OCI-LY1 (cell line): Measurements from ENCODE around the gene ANKRD11.
"Not testable (repeated sequence)": the region's sequence is repeated elsewhere in the genome, so short reads cannot be mapped to it uniquely, and the experiment has no call there.

Source experiments
- H2AFZ ChIP-seq: fragments of 200-600 bp; sonication (generic), shearing (Covaris generic); 2 replicates; pipeline ENCODE4 v1.6.0; 2014; ENCODE audit warnings: antibody characterized with exemption, mild to moderate bottlenecking, low read length
- H3F3A ChIP-seq: fragments of 200-600 bp; sonication (generic), shearing (Covaris generic); 2 replicates; pipeline ENCODE4 v1.6.0; 2014; ENCODE audit warnings: mild to moderate bottlenecking, antibody characterized with exemption, low read length, moderate library complexity; ENCODE audit not compliant: insufficient read depth
- H3K27ac ChIP-seq: fragments of 200-600 bp; sonication (generic); 2 replicates; pipeline ENCODE4 v1.5.1; 2014; ENCODE audit warnings: low read length, mixed run types, mild to moderate bottlenecking, low read depth; ENCODE audit not compliant: poor library complexity, severe bottlenecking
- H3K27me3 ChIP-seq: fragments of 200-600 bp; sonication (generic); 2 replicates; pipeline ENCODE4 v1.6.0; 2014; ENCODE audit warnings: antibody characterized with exemption, mild to moderate bottlenecking, low read length, moderate library complexity; ENCODE audit not compliant: insufficient read depth
- H3K36me3 ChIP-seq: fragments of 200-600 bp; sonication (generic); 2 replicates; pipeline ENCODE4 v1.6.1; 2014; ENCODE audit warnings: mild to moderate bottlenecking, antibody characterized with exemption, low read length, moderate library complexity, mixed read lengths; ENCODE audit not compliant: insufficient read depth
- H3K4me1 ChIP-seq: fragments of 200-600 bp; sonication (generic); 2 replicates; pipeline ENCODE4 v1.5.1; 2014; ENCODE audit warnings: mild to moderate bottlenecking, low read length, moderate library complexity; ENCODE audit not compliant: insufficient read depth, severe bottlenecking
- H3K4me2 ChIP-seq: fragments of 200-600 bp; sonication (generic), shearing (Covaris generic); 2 replicates; pipeline ENCODE4 v1.6.1; 2014; ENCODE audit warnings: low read length
- H3K4me3 ChIP-seq: fragments of 200-600 bp; sonication (generic); 2 replicates; pipeline ENCODE4 v1.5.1; 2014; ENCODE audit warnings: low read length, low read depth, mild to moderate bottlenecking, mixed read lengths; ENCODE audit not compliant: poor library complexity, severe bottlenecking
- H3K79me2 ChIP-seq: fragments of 200-600 bp; shearing (Covaris generic); 2 replicates; pipeline ENCODE4 v1.6.1; 2016; ENCODE audit warnings: mixed run types, low read length, mixed read lengths; ENCODE audit not compliant: insufficient read depth
- H3K9ac ChIP-seq: fragments of 200-600 bp; sonication (generic), shearing (Covaris generic); 2 replicates; pipeline ENCODE4 v1.6.1; 2014; ENCODE audit warnings: mild to moderate bottlenecking, low read length, mixed read lengths
- H3K9me2 ChIP-seq: fragments of 200-600 bp; sonication (generic), shearing (Covaris generic); 2 replicates; pipeline ENCODE4 v1.6.1; 2014; ENCODE audit warnings: low read depth, mild to moderate bottlenecking, low read length, mixed read lengths
- H3K9me3 ChIP-seq: fragments of 200-600 bp; shearing (Covaris generic); 2 replicates; pipeline ENCODE4 v1.6.1; 2014; ENCODE audit warnings: low read length, mixed read lengths
- H4K20me1 ChIP-seq: fragments of 200-600 bp; sonication (generic), shearing (Covaris generic); 2 replicates; pipeline ENCODE4 v1.6.0; 2016; ENCODE audit warnings: mild to moderate bottlenecking, low read length; ENCODE audit not compliant: insufficient read depth
- EZH2 ChIP-seq: fragments of 200-600 bp; sonication (generic), shearing (Covaris generic); IDR thresholded peaks from 2 replicates; pipeline ENCODE4 v1.8.0; 2017; ENCODE audit warnings: borderline replicate concordance, mixed run types, mild to moderate bottlenecking, antibody characterized with exemption, low read length, moderate library complexity, mixed read lengths
- TF ChIP-seq, protein P1 (sequence below): fragments of 200-600 bp; sonication (generic), shearing (Covaris generic); IDR thresholded peaks from 2 replicates; pipeline ENCODE4 v1.5.1; 2017; ENCODE audit warnings: mild to moderate bottlenecking, antibody characterized with exemption, low read length, moderate library complexity, mixed read lengths

Gene ANKRD11

DNA sequence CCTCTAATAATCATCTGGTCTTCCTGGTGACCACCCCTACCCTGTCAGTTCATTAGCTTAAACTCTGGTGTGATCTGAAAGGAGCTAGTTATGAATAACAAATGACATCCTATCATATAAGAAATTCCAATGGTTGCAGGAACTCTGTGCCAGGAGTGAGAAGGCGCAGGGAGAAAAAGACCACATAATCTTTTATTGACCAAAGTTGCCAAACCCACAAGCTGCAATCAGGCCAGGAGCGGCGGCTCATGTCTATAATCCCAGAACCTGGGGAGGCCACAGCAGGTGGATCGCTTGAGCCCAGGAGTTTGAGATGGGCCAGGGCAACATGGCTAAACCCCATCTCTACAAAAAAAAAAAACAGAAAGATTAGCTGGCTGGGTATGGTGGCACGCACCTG is 23.4 kb downstream of the ANKRD11 start:
- no peaks in the 10 kb centered on the region for H3K27me3 ChIP-seq
- H3K36me3 ChIP-seq, result peaks cover 20% of the 10 kb centered on the region
- no peak overlapping the region for H3K27ac ChIP-seq
- H4K20me1 ChIP-seq, result no peaks in the 10 kb centered on the region
- H3K4me2 ChIP-seq, result no peak overlapping the region
- H3K9ac ChIP-seq, result no peak overlapping the region
- H2AFZ ChIP-seq, result no peak overlapping the region
- H3K9me2 ChIP-seq, result no peaks in the 10 kb centered on the region
- H3K4me1 ChIP-seq, result no peaks in the 10 kb centered on the region
- H3K4me3 ChIP-seq, result no peak overlapping the region
- no peaks in the 10 kb centered on the region for H3F3A ChIP-seq
- TF ChIP-seq EZH2, result no peak
- TF ChIP-seq, protein P1, sequence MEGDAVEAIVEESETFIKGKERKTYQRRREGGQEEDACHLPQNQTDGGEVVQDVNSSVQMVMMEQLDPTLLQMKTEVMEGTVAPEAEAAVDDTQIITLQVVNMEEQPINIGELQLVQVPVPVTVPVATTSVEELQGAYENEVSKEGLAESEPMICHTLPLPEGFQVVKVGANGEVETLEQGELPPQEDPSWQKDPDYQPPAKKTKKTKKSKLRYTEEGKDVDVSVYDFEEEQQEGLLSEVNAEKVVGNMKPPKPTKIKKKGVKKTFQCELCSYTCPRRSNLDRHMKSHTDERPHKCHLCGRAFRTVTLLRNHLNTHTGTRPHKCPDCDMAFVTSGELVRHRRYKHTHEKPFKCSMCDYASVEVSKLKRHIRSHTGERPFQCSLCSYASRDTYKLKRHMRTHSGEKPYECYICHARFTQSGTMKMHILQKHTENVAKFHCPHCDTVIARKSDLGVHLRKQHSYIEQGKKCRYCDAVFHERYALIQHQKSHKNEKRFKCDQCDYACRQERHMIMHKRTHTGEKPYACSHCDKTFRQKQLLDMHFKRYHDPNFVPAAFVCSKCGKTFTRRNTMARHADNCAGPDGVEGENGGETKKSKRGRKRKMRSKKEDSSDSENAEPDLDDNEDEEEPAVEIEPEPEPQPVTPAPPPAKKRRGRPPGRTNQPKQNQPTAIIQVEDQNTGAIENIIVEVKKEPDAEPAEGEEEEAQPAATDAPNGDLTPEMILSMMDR, result no peak
- no peaks in the 10 kb centered on the region for H3K9me3 ChIP-seq
- H3K79me2 ChIP-seq, result peaks cover 84% of the 10 kb centered on the region

DNA sequence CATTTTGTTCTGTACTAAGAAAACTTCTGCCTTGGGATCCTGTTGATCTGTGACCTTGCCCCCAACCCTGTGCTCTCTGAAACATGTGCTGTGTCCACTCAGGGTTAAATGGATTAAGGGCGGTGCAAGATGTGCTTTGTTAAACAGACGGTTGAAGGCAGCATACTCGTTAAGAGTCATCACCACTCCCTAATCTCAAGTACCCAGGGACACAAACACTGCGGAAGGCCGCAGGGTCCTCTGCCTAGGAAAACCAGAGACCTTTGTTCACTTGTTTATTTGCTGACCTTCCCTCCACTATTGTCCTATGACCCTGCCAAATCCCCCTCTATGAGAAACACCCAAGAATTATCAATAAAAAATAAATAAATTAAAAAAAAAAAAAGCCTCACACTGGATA is 27.0 kb downstream of the ANKRD11 start:
- H2AFZ ChIP-seq, H3K9ac ChIP-seq, H3K27ac ChIP-seq, H3K4me1 ChIP-seq, H4K20me1 ChIP-seq, H3F3A ChIP-seq, H3K4me3 ChIP-seq, H3K9me3 ChIP-seq, H3K4me2 ChIP-seq, H3K9me2 ChIP-seq, H3K27me3 ChIP-seq: not testable (repeated sequence)
- Histone ChIP-seq H3K79me2 (peaks cover 83% of the 10 kb centered on the region), H3K36me3 (peaks cover 16% of the 10 kb centered on the region)

DNA sequence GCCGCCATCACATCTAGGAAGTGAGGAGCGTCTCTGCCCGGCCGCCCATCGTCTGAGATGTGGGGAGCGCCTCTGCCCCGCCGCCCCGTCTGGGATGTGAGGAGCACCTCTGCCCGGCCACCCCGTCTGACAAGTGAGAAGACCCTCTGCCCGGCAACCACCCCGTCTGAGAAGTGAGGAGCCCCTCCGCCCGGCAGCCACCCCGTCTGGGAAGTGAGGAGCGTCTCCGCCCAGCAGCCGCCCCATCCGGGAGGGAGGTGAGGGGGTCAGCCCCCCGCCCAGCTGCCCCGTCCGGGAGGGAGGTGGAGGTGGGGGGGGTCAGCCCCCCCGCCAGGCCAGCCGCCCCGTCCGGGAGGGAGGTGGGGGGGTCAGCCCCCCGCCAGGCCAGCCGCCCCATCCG is 27.7 kb downstream of the ANKRD11 start:
- not testable (repeated sequence) for H3K4me1 ChIP-seq, H3K27ac ChIP-seq, H3K4me3 ChIP-seq, H3K9me3 ChIP-seq, H3K4me2 ChIP-seq, H3K9me2 ChIP-seq, H2AFZ ChIP-seq, H3F3A ChIP-seq, H3K9ac ChIP-seq, H3K27me3 ChIP-seq, H4K20me1 ChIP-seq
- peaks cover 83% of the 10 kb centered on the region for H3K79me2 ChIP-seq
- peaks cover 13% of the 10 kb centered on the region for H3K36me3 ChIP-seq

DNA sequence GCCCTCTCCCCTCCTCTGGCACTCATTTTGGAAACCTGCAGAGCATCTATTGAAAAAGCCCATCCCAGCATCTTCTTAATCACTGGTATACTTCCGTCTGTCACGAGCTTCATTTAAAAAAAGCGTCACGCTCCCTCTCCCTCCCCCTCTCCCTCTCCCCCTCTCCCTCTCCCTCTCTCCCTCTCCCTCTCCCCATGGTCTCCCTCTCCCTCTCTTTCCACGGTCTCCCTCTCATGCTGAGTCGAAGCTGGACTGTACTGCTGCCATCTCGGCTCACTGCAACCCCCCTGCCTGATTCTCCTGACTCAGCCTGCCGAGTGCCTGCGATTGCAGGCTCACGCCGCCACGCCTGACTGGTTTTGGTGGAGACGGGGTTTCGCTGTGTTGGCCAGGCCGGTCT is 28.5 kb downstream of the ANKRD11 start:
- H3K79me2 ChIP-seq, result peaks cover 80% of the 10 kb centered on the region
- not testable (repeated sequence) for H3F3A ChIP-seq, H3K4me2 ChIP-seq, H3K27ac ChIP-seq, H3K4me3 ChIP-seq, H3K4me1 ChIP-seq, H3K9me3 ChIP-seq, H4K20me1 ChIP-seq, H3K27me3 ChIP-seq, H3K9ac ChIP-seq, H2AFZ ChIP-seq, H3K9me2 ChIP-seq
- H3K36me3 ChIP-seq, result peaks cover 12% of the 10 kb centered on the region

DNA sequence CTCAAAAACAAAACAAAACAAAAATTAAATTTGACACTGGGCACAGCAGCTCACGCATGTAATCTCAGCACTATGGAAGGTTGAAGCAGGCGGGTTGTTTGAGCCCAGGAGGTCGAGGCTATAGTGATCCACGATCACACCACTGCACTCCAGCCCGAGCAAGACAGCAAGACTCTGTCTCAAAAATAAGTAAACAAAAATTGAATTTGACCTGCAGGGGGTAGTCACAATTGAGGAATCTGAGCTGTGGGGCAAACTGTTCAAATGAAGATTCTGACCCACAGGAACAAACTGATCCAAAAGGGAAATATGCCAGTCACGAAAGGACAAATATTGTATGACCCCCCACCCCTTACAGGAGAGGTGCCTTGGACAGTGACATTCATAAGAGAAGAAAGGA is 29.8 kb downstream of the ANKRD11 start:
- no peak overlapping the region for H3K9ac ChIP-seq
- H3K36me3 ChIP-seq, result peaks cover 12% of the 10 kb centered on the region
- no peaks in the 10 kb centered on the region for H3K9me2 ChIP-seq
- H4K20me1 ChIP-seq, result peaks cover 2% of the 10 kb centered on the region; the same call in 1 of the 2 replicates
- no peak overlapping the region for H2AFZ ChIP-seq
- no peak for TF ChIP-seq EZH2
- TF ChIP-seq, protein P1, result no peak
- H3K79me2 ChIP-seq, result peaks cover 79% of the 10 kb centered on the region
- H3K4me2 ChIP-seq, result no peak overlapping the region
- no peaks in the 10 kb centered on the region for H3K9me3 ChIP-seq
- H3K4me3 ChIP-seq, result no peak overlapping the region
- H3F3A ChIP-seq, result no peaks in the 10 kb centered on the region
- H3K27me3 ChIP-seq, result no peaks in the 10 kb centered on the region
- no peak overlapping the region for H3K27ac ChIP-seq
- H3K4me1 ChIP-seq, result no peaks in the 10 kb centered on the region
